HG03378 (cell line): ENCODE results near the gene WNK2.

Experiments used
- ATAC-seq: cut with Tn5 transposase; IDR thresholded peaks from one replicate; pipeline ENCODE4 v1.9.1; 2021; ENCODE audit warnings: mild to moderate bottlenecking, moderate library complexity; ENCODE audit not compliant: unreplicated experiment

The WNK2 gene

GRCh38 chr9:93161786-93162562 is 22.0 kb upstream of the WNK2 start:
- ATAC-seq: no peak

- no peak for ATAC-seq
Observed at GRCh38 chr9:93164085-93164484, 19.9 kb upstream of the WNK2 start.

GRCh38 chr9:93166699-93167098 is 17.2 kb upstream of the WNK2 start:
- ATAC-seq: no peak

GRCh38 chr9:93167185-93167584 is 16.8 kb upstream of the WNK2 start:
- ATAC-seq: no peak

- ATAC-seq: no peak
Observed at GRCh38 chr9:93167838-93168237, 16.1 kb upstream of the WNK2 start.

- ATAC-seq: no peak
Observed at GRCh38 chr9:93168581-93168980, 15.4 kb upstream of the WNK2 start.

- no peak for ATAC-seq
Observed at GRCh38 chr9:93169444-93169843, 14.5 kb upstream of the WNK2 start.

- ATAC-seq: no peak
Observed at GRCh38 chr9:93170571-93170970, 13.4 kb upstream of the WNK2 start.

- ATAC-seq: no peak
Observed at GRCh38 chr9:93171261-93171990, 12.5 kb upstream of the WNK2 start.

GRCh38 chr9:93172666-93173364 is 11.1 kb upstream of the WNK2 start:
- ATAC-seq: no peak

- ATAC-seq: no peak
Observed at GRCh38 chr9:93173365-93174051, 10.4 kb upstream of the WNK2 start.

- ATAC-seq: no peak
Observed at GRCh38 chr9:93174976-93175375, 9.0 kb upstream of the WNK2 start.

GRCh38 chr9:93177676-93178075 is 6.3 kb upstream of the WNK2 start:
- ATAC-seq: no peak

GRCh38 chr9:93178851-93179786 is 4.8 kb upstream of the WNK2 start:
- no peak for ATAC-seq

- no peak for ATAC-seq
Observed at GRCh38 chr9:93180938-93181337, 3.0 kb upstream of the WNK2 start.

GRCh38 chr9:93181672-93182435 is 2.1 kb upstream of the WNK2 start:
- no peak for ATAC-seq

- ATAC-seq: no peak
Observed at GRCh38 chr9:93182572-93182971, 1.4 kb upstream of the WNK2 start.

- ATAC-seq: no peak
Observed at GRCh38 chr9:93183131-93183662, 742 bp upstream of the WNK2 start.
